Measurements from ENCODE around the gene NBEA. TPM values are rescaled to one million over a fixed set of nuclear protein-coding genes. Genes with fewer than 3 reads are reported as not detected.

Gene NBEA
- total RNA-seq, 1 donor from 2014 or later: 6.6 TPM

GRCh38 chr13:35179920-35180663, 238.0 kb downstream of the NBEA start:
- TF ChIP-seq CTCF (IDR thresholded peaks at IDR 0.05): no peak
- no peak overlapping the region for H3K4me3 ChIP-seq
- no peaks in the 10 kb centered on the region for H3K27me3 ChIP-seq (ENCODE audit: low read depth)
- no peak overlapping the region for H3K27ac ChIP-seq
- DNase-seq (no peak), ATAC-seq (no peak)
- H3K36me3 ChIP-seq: no peaks in the 10 kb centered on the region
- intact Hi-C loops (cut with DNase I): no loop called here
- no peaks in the 10 kb centered on the region for H3K4me1 ChIP-seq
- no peaks in the 10 kb centered on the region for H3K9me3 ChIP-seq

GRCh38 chr13:35190241-35190640, 248.2 kb downstream of the NBEA start:
- DNase-seq (no peak), ATAC-seq (no peak)
- Histone ChIP-seq H3K27ac (no peak overlapping the region), H3K27me3 (ENCODE audit: low read depth) (no peaks in the 10 kb centered on the region), H3K4me3 (no peak overlapping the region), H3K4me1 (no peaks in the 10 kb centered on the region), H3K9me3 (no peaks in the 10 kb centered on the region), H3K36me3 (no peaks in the 10 kb centered on the region)
- no peak for TF ChIP-seq CTCF (IDR thresholded peaks at IDR 0.05)
- intact Hi-C loops (cut with DNase I): no loop called here

GRCh38 chr13:35191883-35192282, 249.8 kb downstream of the NBEA start:
- no peaks in the 10 kb centered on the region for H3K36me3 ChIP-seq
- DNase-seq: no peak
- H3K27me3 ChIP-seq (ENCODE audit: low read depth): no peaks in the 10 kb centered on the region
- TF ChIP-seq CTCF (IDR thresholded peaks at IDR 0.05): no peak
- no peak overlapping the region for H3K4me3 ChIP-seq
- no peaks in the 10 kb centered on the region for H3K9me3 ChIP-seq
- H3K4me1 ChIP-seq: no peaks in the 10 kb centered on the region
- intact Hi-C loops (cut with DNase I): no loop called here
- ATAC-seq: no peak
- no peak overlapping the region for H3K27ac ChIP-seq

- Histone ChIP-seq H3K36me3 (no peaks in the 10 kb centered on the region), H3K9me3 (no peaks in the 10 kb centered on the region), H3K4me1 (no peaks in the 10 kb centered on the region), H3K4me3 (no peak overlapping the region), H3K27ac (no peak overlapping the region), H3K27me3 (ENCODE audit: low read depth) (no peaks in the 10 kb centered on the region)
- TF ChIP-seq CTCF (IDR thresholded peaks at IDR 0.05): no peak
- intact Hi-C loops (cut with DNase I): no loop called here
- no peak for ATAC-seq
- no peak for DNase-seq
These were observed 256.6 kb downstream of the NBEA start for GRCh38 chr13:35198613-35199200.

- Histone ChIP-seq H3K27me3 (ENCODE audit: low read depth) (no peaks in the 10 kb centered on the region), H3K4me3 (no peak overlapping the region), H3K4me1 (no peaks in the 10 kb centered on the region), H3K27ac (no peak overlapping the region), H3K36me3 (no peaks in the 10 kb centered on the region), H3K9me3 (no peaks in the 10 kb centered on the region)
- TF ChIP-seq CTCF (IDR thresholded peaks at IDR 0.05): no peak
- ATAC-seq: no peak
- intact Hi-C loops (cut with DNase I): no loop called here
- no peak for DNase-seq
These were observed 266.5 kb downstream of the NBEA start for GRCh38 chr13:35208587-35208986.
